ENCODE data around the gene BORCS6.
A peak's percentile ranks its signal among the peaks of the same experiment; 100 is the strongest.

The BORCS6 gene

GRCh38 chr17:8143581-8144400 is 46.2 kb downstream of the BORCS6 start:
- no peaks in the 10 kb centered on the region for H3K4me1 ChIP-seq (ENCODE audit: insufficient read depth, low read length)
- peaks cover 69% of the 10 kb centered on the region for H3K36me3 ChIP-seq (ENCODE audit: insufficient read depth, low read length)
- no peaks in the 10 kb centered on the region for H3K27me3 ChIP-seq (ENCODE audit: insufficient read depth, low read length)
- no peaks in the 10 kb centered on the region for H3K9me3 ChIP-seq (ENCODE audit: insufficient read depth, low read depth, low read length)
- 94% methylated on average over 22 of the region's 22 CpGs for WGBS
- no peak overlapping the region for H3K4me3 ChIP-seq (ENCODE audit: low read length)
- H3K27ac ChIP-seq (ENCODE audit: low read depth, low read length) = no peak overlapping the region
- H3K9ac ChIP-seq (ENCODE audit: low read depth, low read length) = no peak overlapping the region

- Histone ChIP-seq H3K4me1 (ENCODE audit: insufficient read depth, low read length) (no peaks in the 10 kb centered on the region), H3K27ac (ENCODE audit: low read depth, low read length) (no peak overlapping the region), H3K4me3 (ENCODE audit: low read length) (no peak overlapping the region), H3K36me3 (ENCODE audit: insufficient read depth, low read length) (peaks cover 63% of the 10 kb centered on the region), H3K27me3 (ENCODE audit: insufficient read depth, low read length) (no peaks in the 10 kb centered on the region), H3K9me3 (ENCODE audit: insufficient read depth, low read depth, low read length) (no peaks in the 10 kb centered on the region), H3K9ac (ENCODE audit: low read depth, low read length) (no peak overlapping the region)
- WGBS = 93% methylated on average over 14 of the region's 15 CpGs
Measured at GRCh38 chr17:8142887-8143580, 46.9 kb downstream of the BORCS6 start.

GRCh38 chr17:8142158-8142886 is 47.7 kb downstream of the BORCS6 start:
- Histone ChIP-seq H3K27ac (ENCODE audit: low read depth, low read length) (no peak overlapping the region), H3K27me3 (ENCODE audit: insufficient read depth, low read length) (peaks cover 5% of the 10 kb centered on the region), H3K36me3 (ENCODE audit: insufficient read depth, low read length) (peaks cover 55% of the 10 kb centered on the region), H3K9me3 (ENCODE audit: insufficient read depth, low read depth, low read length) (no peaks in the 10 kb centered on the region), H3K4me3 (ENCODE audit: low read length) (no peak overlapping the region), H3K9ac (ENCODE audit: low read depth, low read length) (no peak overlapping the region), H3K4me1 (ENCODE audit: insufficient read depth, low read length) (no peaks in the 10 kb centered on the region)
- 94% methylated on average over 23 of the region's 23 CpGs for WGBS

GRCh38 chr17:8141741-8142140 is 48.2 kb downstream of the BORCS6 start:
- Histone ChIP-seq H3K9ac (ENCODE audit: low read depth, low read length) (no peak overlapping the region), H3K4me3 (ENCODE audit: low read length) (no peak overlapping the region), H3K4me1 (ENCODE audit: insufficient read depth, low read length) (no peaks in the 10 kb centered on the region), H3K27ac (ENCODE audit: low read depth, low read length) (no peak overlapping the region), H3K36me3 (ENCODE audit: insufficient read depth, low read length) (peaks cover 50% of the 10 kb centered on the region), H3K27me3 (ENCODE audit: insufficient read depth, low read length) (peaks cover 9% of the 10 kb centered on the region), H3K9me3 (ENCODE audit: insufficient read depth, low read depth, low read length) (no peaks in the 10 kb centered on the region)
- WGBS = 93% methylated on average over 11 of the region's 11 CpGs

GRCh38 chr17:8141045-8141444 is 48.9 kb downstream of the BORCS6 start:
- no peak overlapping the region for H3K4me3 ChIP-seq (ENCODE audit: low read length)
- no peaks in the 10 kb centered on the region for H3K9me3 ChIP-seq (ENCODE audit: insufficient read depth, low read depth, low read length)
- WGBS = 92% methylated on average over 7 of the region's 7 CpGs
- no peaks in the 10 kb centered on the region for H3K4me1 ChIP-seq (ENCODE audit: insufficient read depth, low read length)
- peaks cover 43% of the 10 kb centered on the region for H3K36me3 ChIP-seq (ENCODE audit: insufficient read depth, low read length)
- H3K27me3 ChIP-seq (ENCODE audit: insufficient read depth, low read length) = peaks cover 12% of the 10 kb centered on the region
- no peak overlapping the region for H3K9ac ChIP-seq (ENCODE audit: low read depth, low read length)
- no peak overlapping the region for H3K27ac ChIP-seq (ENCODE audit: low read depth, low read length)

- H3K27ac ChIP-seq (ENCODE audit: low read depth, low read length) = no peak overlapping the region
- H3K9ac ChIP-seq (ENCODE audit: low read depth, low read length) = no peak overlapping the region
- 94% methylated on average over 17 of the region's 18 CpGs for WGBS
- H3K27me3 ChIP-seq (ENCODE audit: insufficient read depth, low read length) = peaks cover 12% of the 10 kb centered on the region
- no peaks in the 10 kb centered on the region for H3K4me1 ChIP-seq (ENCODE audit: insufficient read depth, low read length)
- no peaks in the 10 kb centered on the region for H3K9me3 ChIP-seq (ENCODE audit: insufficient read depth, low read depth, low read length)
- peaks cover 36% of the 10 kb centered on the region for H3K36me3 ChIP-seq (ENCODE audit: insufficient read depth, low read length)
- no peak overlapping the region for H3K4me3 ChIP-seq (ENCODE audit: low read length)
Measured at GRCh38 chr17:8140065-8141029, 49.6 kb downstream of the BORCS6 start.

- Histone ChIP-seq H3K9me3 (ENCODE audit: insufficient read depth, low read depth, low read length) (no peaks in the 10 kb centered on the region), H3K27ac (ENCODE audit: low read depth, low read length) (peak overlapping the region; percentile 70; the same call in 1 of the 2 replicates), H3K27me3 (ENCODE audit: insufficient read depth, low read length) (peaks cover 12% of the 10 kb centered on the region), H3K4me3 (ENCODE audit: low read length) (peak overlapping the region; percentile 67), H3K9ac (ENCODE audit: low read depth, low read length) (peak overlapping the region; percentile 51), H3K4me1 (ENCODE audit: insufficient read depth, low read length) (peaks cover 2% of the 10 kb centered on the region), H3K36me3 (ENCODE audit: insufficient read depth, low read length) (peaks cover 28% of the 10 kb centered on the region)
- 1% methylated on average over 46 of the region's 46 CpGs for WGBS
Measured at GRCh38 chr17:8138672-8139371, 51.2 kb downstream of the BORCS6 start.

GRCh38 chr17:8138374-8138671 is 51.7 kb downstream of the BORCS6 start:
- Histone ChIP-seq H3K27me3 (ENCODE audit: insufficient read depth, low read length) (peaks cover 12% of the 10 kb centered on the region), H3K9ac (ENCODE audit: low read depth, low read length) (peak overlapping the region; percentile 59), H3K4me3 (ENCODE audit: low read length) (peak overlapping the region; percentile 67), H3K36me3 (ENCODE audit: insufficient read depth, low read length) (peaks cover 27% of the 10 kb centered on the region), H3K4me1 (ENCODE audit: insufficient read depth, low read length) (peaks cover 5% of the 10 kb centered on the region), H3K27ac (ENCODE audit: low read depth, low read length) (no peak overlapping the region), H3K9me3 (ENCODE audit: insufficient read depth, low read depth, low read length) (no peaks in the 10 kb centered on the region)
- WGBS = 1% methylated on average over 7 of the region's 7 CpGs
